ENCODE results near the gene BRINP3. TPM values are rescaled to one million over a fixed set of nuclear protein-coding genes. Genes with fewer than 3 reads are reported as not detected.
"Not testable (repeated sequence)": the region's sequence is repeated elsewhere in the genome, so short reads cannot be mapped to it uniquely, and the experiment has no call there.

The BRINP3 gene
- total RNA-seq: 0.35 TPM

DNA sequence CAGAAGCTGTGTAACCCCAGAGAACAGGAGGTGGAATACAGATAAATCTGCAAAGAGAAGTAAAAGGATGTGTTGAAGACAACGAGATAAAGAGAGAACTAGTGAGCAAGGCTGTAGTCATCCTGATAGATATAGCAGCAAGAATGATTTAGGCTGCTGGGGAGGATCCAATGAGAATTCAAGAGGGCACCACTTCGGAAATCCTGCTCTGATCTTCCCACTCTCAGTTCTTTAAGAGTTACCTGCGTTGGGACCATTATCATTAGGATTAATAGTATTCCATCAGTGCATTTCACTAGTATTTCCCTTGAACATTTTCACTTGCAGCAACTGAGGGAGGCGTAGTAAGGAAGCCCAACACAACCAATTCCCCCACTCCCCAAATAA, at the start of gene BRINP3:
TSS of gene BRINP3 (minus strand) at position 103 of the 387 bp plus-strand sequence.
- no peak for DNase-seq (ENCODE audit: low spot score)

GRCh38 chr1:190511554-190511953, 33.9 kb upstream of the BRINP3 start:
- no peak for DNase-seq (ENCODE audit: low spot score)

- no peak for DNase-seq (ENCODE audit: low spot score)
Observed at GRCh38 chr1:190507357-190507756, 29.7 kb upstream of the BRINP3 start.

GRCh38 chr1:190504539-190504938, 26.9 kb upstream of the BRINP3 start:
- not testable (repeated sequence) for DNase-seq (ENCODE audit: low spot score)

- no peak for DNase-seq (ENCODE audit: low spot score)
Observed at GRCh38 chr1:190497565-190497964, 19.9 kb upstream of the BRINP3 start.

GRCh38 chr1:190494451-190494850, 16.8 kb upstream of the BRINP3 start:
- DNase-seq (ENCODE audit: low spot score): no peak

- DNase-seq (ENCODE audit: low spot score): no peak
Observed at GRCh38 chr1:190491404-190491803, 13.7 kb upstream of the BRINP3 start.

- DNase-seq (ENCODE audit: low spot score): no peak
Observed at GRCh38 chr1:190484045-190484444, 6.4 kb upstream of the BRINP3 start.

DNA sequence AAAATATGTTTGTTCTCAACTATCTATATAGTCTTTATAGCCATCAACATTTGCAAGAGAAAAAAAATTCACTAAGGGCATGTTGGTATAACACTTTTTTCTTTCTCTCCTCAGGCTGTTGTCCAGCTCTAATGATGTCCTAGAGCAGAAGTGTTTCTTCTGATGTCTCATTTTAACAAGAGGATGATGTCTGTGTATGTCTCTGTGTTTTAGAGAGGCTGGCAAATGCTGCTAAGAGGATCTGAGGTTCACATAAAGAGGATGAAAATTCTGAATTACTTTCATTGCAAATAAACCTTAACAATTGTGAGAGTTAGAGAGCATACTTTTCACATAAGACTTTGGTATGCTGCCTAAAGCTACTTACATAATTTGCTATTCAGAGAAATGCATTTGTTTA, 2.6 kb upstream of the BRINP3 start:
- DNase-seq (ENCODE audit: low spot score): no peak

GRCh38 chr1:190479516-190479915, 1.9 kb upstream of the BRINP3 start:
- DNase-seq (ENCODE audit: low spot score): no peak

DNA sequence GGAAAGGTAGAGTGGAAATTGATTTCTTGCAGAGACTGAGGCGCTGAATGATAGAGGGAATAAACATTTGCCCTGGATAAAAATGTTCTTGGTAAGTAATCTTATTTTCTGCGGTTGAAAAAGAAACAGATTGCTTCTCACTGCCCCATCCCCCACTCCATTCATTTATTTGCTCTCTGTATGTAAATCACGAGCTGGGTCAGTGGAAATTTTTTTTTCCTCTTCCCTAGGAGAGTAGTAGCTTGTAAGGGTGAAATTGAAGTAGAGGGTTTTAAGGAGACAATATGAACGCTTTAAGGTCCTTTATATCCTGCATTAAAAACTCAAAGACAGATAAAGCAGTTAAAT, 1.4 kb upstream of the BRINP3 start:
- DNase-seq (ENCODE audit: low spot score): no peak

- no peak for DNase-seq (ENCODE audit: low spot score)
Observed at GRCh38 chr1:190478149-190479049, 735 bp upstream of the BRINP3 start.

DNA sequence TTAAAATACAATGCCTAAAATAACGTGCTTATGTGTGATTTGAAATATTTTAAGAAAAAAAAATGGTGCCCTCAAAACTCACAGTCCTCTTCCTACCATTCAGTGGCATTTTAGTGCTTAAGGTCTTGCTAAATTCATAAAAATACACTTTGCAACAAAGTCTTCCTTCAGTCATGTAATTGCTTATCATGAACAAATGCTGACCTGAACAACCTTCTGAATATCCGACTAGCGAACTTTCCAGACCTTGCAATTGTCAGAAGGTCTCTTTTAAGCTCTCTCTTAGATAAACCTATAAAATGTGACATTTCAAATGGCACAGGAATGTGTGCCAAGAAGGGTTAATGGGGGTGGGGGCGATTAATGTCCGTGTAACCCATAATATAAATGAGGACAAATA, 858 bp downstream of the BRINP3 start:
- no peak for DNase-seq (ENCODE audit: low spot score)

DNA sequence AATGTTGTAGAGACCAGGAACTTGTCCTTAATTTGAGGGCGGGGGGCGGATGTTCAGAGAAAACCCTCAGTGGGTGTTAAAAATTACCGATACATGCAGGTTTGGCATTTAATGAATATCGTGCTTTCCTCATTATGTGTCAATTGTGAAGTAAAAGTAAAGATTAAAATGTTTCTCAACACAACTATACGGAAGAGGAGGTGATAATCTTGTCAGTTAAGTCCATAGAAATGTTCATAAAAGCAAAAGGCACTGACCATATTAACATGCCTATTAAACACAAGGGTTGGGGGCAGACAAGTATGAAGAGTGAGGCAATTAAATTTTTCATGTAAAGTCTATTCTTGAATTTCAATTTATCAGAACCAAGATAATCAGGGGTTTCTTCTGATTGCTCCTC, 1.3 kb downstream of the BRINP3 start:
- DNase-seq (ENCODE audit: low spot score): no peak

DNA sequence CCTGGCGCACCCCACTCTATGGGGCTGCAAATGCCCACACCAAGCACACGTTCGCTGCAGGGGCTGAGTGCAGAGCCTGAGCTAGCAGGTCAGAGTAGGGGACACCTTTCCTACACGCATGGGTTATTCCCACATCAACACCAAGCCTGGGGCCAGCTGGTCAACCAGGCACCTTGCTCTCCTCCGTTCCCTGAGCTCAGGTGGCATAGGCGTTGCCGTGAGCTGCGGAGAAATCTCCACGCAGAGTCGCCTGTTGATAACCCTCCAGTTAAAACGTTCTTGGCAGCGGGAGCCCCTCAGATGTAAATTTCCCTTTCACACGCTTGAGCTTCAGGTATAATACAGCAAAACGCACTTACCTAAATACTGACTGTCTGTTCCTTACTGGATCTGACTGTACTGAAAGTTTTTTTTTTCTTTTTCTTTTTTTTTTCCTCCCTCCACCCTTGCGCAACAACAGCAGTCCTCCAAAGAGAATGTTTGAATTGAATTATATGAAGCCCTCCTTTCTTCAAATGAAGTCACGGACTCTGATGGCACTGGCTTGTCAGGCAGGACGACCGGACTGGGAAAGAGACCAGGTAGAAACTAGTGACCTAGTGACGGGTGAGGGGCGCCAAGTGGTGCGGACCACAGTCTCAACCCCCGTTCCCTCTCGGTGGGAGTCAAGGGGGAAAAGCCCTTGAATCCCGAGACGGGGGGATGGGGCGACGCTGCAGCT, 2.1 kb downstream of the BRINP3 start:
- DNase-seq (ENCODE audit: low spot score): no peak

DNA sequence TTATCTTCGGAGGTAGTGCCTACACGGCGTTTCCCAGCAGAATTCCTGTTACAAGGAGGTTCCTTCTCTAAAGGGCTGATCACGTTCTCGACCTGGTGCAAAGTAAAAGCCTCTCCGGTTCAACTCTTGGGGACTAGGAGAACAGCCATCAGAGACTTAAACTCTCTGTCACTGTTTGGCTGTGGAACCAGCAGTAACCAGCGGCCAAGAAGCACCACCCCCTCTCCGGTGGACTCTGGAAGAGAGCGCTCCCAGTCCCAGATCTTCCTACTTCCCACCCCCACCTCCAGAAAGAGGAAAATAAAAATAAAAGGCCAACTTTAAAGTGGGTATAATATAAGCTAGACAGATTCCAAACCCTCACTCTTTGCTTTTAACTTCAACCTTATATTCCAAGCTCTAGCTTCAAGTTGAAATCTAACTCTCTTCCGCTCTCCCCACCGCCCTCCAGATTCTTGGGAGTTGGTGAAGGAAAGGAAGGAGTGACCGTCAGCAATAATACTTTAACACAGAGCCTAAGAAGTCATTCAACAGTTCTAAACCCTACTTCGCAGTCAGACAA, 2.9 kb downstream of the BRINP3 start:
- DNase-seq (ENCODE audit: low spot score): no peak

GRCh38 chr1:190474010-190474409, 3.7 kb downstream of the BRINP3 start:
- DNase-seq (ENCODE audit: low spot score): no peak

DNA sequence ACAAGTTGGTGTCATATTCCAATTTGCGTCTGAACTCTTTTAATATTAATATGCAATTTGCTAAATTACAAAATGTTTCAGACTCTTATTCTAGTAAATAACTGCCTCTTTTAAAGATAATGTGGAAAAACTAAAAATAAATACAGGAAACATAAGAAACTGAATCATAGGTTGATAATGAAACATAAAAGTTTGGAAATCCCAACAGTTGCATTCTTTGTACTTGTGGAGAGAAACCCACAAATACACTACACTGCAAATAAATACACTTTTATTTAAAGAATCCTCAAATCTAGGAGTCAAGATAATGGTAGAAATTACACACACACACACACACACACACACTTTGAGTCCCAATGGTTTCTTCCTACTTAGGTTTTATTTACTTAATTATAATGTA, 5.2 kb downstream of the BRINP3 start:
- no peak for DNase-seq (ENCODE audit: low spot score)

- no peak for DNase-seq (ENCODE audit: low spot score)
Observed at GRCh38 chr1:190472042-190472441, 5.6 kb downstream of the BRINP3 start.

DNA sequence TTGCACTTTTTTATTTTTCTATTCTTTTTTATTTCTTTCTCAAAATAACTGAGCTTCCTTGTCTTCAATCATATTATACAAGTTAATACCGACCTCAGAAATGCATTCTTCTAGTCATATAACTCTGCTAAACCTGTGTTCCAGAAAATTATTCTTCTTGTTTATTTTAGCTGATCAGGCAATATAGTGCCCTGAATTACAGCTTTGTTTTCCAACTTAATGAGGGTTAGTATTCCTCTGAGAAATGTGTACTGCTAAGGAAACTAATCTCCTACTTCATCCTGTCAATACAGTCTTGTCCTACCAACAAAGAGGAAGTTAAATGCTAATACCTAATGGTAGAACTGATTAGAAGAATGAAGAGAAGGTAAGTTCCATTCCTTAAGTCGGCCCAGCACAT, 13.0 kb downstream of the BRINP3 start:
- DNase-seq (ENCODE audit: low spot score): no peak

DNA sequence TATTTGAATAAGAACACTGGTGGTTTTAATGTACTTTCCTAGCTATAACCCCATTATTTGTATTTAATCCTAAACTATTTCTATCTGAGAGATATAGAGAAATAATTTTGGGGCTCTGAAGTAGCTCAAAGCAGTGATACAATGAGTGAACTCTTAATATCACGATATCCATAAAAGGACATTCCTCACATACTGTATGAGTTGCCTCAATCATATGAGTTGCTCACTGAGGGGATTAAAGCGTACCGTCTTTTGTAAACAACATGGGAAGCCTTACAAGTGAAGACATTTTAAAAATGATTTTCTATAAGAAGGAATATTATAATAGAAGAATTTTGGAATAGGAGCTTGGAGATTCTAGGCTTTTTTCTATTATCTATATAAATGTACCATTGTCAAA, 21.5 kb downstream of the BRINP3 start:
- DNase-seq (ENCODE audit: low spot score): no peak

GRCh38 chr1:190455631-190456030, 22.0 kb downstream of the BRINP3 start:
- no peak for DNase-seq (ENCODE audit: low spot score)

DNA sequence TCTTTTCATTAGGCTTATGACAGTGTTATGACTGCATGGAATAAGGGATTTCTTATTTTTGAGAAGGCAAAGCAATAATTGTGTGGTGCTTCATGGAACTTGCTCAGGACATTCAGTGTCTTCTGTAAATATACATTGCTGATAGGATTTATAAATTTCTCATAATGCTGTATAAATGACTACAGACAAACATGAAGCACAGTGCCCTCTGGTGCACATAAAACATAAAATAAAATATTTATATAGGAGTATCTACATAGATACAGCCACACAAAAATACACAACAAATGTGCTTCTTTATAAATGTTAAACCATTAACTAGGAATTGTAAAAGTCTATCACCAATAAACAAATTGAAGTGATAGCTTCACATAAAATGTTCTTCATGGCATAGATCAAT, 24.1 kb downstream of the BRINP3 start:
- DNase-seq (ENCODE audit: low spot score): no peak
